ENCODE results near the gene KCNK7. TPM values are rescaled to one million over a fixed set of nuclear protein-coding genes. Genes with fewer than 3 reads are reported as not detected.
"Not testable (repeated sequence)": the region's sequence is repeated elsewhere in the genome, so short reads cannot be mapped to it uniquely, and the experiment has no call there.

Gene KCNK7
- total RNA-seq, 1 experiment from 2014 or later = not detected

DNA sequence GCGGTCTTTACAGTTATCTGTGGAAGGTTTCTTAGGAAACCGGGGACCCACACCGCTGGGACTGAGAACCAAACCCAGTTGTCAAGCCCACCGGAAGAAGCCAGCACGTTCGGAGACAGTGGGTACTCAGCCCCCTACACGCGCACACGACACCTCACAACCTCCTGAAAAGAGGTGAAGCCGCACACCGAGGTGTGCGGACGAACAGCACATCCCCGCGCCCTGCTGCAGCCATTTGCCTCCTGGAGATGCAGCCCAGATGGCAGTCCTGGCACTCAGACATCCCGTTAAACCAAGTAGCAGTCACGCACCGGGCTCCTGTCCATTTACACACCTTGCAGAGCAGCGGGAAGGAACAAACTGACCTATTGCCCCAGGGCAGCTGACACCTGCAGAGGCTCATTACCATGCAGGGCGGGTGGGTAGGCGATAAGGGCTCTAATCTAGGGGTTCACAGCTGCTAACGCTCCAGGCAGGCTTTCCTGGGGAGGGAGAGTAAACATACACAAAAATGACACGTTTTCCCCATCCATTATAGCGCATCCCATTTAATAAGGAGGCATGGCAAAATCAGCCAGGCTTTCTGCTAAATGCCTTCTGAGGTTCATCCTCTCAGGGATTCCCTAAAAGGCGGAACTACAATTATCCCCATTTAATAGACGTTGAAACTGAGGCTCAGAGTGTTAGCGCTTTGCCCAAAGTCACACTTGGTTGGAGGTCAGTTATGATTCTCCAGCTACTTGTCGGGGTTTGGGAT, 20.6 kb downstream of the KCNK7 start:
- DNase-seq (ENCODE audit: low read depth) = no peak

DNA sequence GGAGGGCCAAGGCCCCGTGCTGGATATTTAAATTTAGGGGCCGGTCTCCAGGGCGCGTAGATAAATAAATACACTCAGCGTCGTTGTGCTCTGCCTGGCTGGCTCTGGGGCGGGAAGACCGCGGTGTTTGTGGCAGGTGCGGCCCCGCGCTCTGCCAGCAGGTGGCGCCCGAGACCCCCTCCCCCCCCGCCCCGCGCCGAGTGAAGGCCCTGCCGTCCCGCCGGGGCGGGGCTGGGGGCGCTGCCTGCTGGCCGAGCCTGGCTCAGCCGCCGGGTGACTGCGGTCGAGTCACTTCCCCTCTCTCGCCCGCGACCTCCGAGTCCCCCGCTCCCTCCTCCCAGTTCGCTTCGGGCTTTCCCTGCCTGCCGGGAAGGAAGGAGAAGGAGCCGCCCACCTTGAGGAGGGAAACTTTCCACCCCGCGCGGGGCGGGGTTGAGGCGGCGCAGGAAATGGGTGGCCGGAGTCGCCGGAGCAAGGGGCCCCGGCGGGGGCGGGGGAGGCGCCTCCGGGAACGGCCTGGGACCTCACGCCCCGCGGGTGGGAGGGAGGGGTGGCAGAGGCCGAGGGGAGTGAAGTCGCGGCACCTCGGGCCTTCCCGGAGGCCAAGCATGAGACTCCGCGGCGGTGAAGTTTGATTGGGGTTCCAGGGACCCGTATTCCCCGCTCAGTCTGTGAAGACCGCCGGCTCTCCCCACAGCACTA, 21.3 kb downstream of the KCNK7 start:
- peak; percentile 96 for DNase-seq (ENCODE audit: low read depth)

DNA sequence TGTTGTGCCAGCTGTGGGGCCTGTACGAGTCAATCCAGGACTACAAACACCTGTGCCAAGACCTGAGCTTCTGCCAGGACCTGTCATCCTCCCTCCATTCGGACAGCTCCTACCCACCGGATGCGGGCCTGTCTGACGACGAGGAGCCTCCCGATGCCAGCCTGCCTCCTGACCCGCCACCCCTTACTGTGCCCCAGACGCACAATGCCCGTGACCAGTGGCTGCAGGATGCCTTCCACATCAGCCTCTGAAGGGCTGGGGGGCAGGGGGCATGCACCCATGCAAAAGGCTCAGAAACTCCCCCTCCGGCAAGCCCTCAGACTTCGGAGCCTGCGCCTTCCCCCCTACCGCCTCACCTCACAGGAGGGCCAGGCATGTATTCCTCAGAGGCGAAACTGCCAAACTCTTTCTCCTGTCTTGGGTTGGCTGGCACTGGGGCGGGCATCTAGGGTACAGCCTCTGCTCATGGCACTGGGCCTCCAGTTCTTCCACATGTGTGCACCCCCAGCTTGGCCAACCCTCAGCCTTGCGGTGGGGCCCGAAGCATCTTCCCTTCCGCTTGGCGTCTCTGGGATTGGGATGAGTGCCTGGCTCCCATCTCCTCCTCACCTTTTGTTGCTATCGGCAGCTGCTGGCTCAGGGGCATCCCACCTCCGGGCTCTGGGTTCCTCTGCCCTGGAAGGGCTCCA, 22.1 kb downstream of the KCNK7 start:
- DNase-seq (ENCODE audit: low read depth) = no peak

DNA sequence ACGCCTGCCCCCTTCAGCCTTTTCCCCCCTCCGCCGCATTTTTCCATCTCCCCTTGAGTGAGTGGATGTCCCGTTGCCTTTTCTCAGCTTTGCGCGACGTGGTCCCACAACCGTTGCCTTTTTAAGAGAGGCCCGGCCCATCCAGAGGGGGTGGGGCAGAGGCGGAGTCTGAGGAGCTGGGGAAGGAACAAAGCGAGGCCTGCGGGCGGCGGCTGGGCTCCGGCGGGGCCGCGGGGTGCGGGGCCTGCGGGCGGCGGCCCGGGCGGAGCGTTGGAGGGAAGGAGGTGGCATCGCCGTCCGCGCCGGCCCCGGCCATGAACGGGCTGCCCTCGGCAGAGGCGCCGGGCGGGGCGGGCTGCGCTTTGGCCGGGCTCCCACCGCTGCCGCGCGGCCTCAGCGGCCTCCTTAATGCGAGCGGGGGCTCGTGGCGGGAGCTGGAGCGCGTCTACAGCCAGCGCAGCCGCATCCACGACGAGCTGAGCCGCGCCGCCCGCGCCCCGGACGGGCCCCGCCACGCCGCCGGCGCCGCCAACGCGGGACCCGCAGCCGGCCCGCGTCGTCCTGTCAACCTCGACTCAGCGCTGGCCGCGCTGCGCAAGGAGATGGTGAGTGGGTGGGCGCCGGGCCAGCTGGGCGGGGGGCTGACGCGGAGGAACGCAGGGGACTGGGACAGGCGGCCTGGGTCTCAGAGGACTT, 23.1 kb downstream of the KCNK7 start, which contains the start of gene FAM89B:
Gene FAM89B, plus strand, starts transcription at position 183 of the 696 bp plus-strand sequence. Its CDS starts 132 bp downstream, at position 315.
- DNase-seq (ENCODE audit: low read depth) = peak; percentile 66

DNA sequence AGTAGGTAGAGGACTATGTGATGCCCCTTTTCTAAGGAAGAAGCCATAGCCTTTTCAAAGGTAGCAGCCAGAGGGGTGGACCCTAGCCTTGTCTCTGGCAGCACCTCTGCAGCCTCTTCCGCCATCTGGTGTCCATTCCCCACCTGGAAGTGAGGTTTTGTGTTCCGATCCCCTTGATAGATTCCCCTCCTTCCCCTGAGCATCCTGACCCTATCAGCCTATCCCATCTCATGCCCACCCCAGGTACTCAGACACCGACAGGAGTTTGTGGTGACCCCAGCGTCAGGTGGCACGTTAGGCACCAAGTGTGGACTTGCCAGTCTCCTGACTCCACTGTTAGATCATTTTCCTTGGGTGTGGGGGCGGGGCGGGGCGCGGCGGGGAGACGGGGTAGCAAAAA, 23.7 kb downstream of the KCNK7 start:
- peak; percentile 59 for DNase-seq (ENCODE audit: low read depth)

DNA sequence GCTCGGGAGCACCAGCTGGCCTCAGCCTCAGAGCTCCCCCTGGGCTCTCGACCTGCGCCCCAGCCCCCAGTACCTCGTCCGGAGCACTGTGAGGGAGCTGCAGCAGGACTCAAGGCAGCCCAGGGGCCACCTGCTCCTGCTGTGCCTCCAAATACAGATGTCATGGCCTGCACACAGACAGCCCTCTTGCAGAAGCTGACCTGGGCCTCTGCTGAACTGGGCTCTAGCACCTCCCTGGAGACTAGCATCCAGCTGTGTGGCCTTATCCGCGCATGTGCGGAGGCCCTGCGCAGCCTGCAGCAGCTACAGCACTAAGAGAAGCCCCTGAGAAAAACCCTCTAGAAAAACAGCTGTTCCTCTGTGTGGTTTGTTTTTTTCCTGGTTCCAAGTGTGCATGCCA, 24.2 kb downstream of the KCNK7 start:
- no peak for DNase-seq (ENCODE audit: low read depth)

DNA sequence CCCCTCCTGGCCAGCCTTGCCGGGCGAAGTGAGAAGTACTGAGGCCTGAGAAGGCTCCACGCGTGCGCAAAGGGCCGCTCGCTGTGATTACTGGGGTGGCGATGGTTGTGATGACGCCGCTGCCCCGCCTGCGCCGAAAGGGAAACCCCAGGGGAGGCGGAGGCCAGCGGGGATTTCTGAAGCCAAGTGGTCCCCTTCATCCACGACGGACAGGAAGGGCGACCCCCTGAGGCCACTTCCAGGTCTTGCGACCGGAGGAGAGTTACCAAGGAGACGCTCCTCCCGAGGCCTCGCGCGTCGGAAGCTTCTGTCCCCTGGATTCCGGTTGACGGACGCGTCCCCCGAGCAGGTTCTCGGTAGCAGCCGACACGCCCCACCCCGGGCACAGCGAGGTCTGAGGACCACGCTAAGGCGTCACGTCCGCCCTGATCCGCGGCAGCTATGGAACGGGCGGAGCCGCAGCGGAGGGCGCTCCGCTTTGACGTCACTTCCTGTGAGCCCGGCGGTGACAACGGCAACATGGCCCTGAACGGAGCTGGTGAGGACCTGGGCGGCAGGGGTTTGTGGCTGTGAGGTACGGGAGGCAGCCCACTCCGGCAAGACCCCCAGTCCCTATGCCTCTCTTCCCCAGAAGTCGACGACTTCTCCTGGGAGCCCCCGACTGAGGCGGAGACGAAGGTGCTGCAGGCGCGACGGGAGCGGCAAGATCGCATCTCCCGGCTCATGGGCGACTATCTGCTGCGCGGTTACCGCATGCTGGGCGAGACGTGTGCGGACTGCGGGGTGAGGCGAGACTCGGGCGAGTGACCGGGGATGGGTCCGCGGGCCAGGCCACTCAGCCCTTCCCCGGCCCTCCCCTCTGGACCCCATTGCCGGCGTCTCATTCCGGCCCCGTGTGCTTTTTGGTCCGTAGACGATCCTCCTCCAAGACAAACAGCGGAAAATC, 25.4 kb downstream of the KCNK7 start, which contains the start of gene ZNRD2:
Gene ZNRD2, plus strand, starts transcription at position 505 of the 946 bp plus-strand sequence. Its CDS starts 15 bp downstream, at position 520.
- DNase-seq (ENCODE audit: low read depth) = peak; percentile 99

DNA sequence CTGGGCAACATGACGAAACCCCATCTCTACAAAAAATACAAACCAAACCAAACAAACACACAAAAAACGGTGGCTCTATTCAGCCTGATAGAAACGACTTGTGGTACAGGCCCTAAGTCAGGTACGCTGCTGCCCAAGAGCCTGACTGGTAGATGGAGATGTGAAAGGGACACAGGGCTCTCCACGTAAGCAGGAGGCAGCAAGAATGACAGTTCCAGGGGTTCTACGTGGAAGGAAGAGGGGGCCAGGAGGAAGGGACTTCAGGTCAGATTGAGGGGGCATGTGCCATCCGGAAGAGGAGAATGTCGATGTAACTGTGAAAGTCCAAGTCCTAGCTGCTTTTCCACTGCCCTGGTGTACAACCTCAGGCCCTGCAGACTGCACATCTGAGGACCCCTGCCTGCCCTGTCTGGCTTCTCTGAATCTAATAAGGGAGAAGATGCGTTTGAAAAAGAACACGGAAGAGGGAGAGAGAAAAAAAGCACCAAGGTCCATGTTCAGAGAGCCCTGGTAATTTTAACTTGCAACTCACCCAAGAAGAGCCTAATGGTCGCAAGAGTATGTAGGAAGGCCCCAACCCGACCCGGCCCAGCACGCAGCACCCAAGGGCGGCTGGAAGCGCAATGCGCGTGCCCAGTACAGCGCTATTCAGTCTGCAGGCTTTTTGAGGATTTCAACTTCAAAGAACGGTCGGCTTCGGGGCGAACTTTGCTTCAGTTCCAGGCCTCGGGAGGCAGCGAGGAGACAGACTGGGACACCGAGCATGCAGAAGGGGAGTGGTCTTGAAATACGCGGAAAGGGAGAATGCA, 26.2 kb downstream of the KCNK7 start:
- DNase-seq (ENCODE audit: low read depth) = no peak

DNA sequence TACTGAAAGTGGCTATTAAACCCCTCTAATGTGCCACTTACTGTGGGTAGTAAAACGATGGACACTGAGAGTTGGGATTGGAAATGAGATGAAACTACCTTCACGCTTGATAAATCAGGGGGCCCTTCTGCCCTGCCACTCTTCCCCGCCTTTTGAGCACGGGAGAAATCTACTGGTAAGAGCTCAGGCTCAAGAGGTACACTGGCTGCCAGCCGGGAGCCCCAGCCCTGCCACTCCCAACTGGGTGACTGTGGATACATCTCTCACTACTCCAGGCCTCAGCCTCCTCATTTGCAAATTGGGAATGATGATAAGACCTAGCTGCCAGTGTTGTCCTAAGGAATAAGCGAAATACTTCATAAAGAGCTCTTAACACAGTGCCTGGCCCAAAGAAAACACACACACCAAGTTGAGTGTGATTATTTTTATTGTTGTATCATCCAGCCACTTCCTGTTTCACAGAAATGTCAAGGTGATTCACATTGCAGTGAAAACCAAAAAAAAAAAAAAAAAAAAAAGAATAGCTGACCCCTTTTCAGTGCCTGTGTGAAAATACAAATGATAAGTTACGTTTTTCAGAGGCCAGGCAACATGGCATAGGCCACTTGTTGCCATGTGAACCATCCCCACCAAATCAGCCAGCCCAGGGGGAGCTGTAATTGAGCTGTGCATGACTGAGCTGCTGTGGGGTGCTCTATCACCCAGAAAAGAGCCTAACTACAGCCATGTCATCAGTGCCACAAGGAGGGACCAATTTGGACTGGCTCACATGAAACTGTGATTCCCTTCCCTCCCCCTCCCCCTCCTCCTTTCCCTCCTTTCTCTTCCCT, 29.8 kb downstream of the KCNK7 start:
- peak; percentile 72 for DNase-seq (ENCODE audit: low read depth)

DNA sequence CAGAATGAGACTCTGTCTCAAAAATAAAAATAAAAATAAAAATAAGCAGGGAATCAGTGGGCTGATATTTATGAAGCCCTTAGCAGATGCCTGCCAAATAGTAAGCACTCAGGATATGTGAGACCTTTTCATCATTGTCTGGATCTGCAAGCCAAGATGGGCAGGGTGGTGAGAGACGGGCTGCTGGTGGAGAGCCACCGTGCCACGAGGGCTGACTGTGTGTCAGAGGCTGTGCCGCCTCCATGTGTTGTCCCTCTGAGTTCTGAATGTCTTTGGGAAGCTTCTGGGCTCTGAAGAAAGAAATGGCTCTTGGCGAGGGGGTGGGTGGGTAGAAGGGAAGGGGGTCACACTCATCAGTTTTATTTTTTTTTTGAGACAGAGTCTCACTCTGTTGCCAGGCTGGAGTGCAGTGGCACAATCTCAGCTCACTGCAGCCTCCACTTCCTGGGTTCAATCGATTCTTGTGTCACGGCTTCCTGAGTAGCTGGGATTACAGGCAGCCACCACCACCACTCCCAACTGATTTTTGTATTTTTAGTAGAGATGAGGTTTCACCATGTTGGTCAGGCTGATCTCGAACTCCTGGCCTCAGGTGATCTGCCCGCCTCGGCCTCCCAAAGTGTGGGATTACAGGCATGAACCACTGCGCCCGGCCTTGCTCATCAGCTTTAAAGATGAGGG, 30.6 kb downstream of the KCNK7 start:
- DNase-seq (ENCODE audit: low read depth) = not testable (repeated sequence)

DNA sequence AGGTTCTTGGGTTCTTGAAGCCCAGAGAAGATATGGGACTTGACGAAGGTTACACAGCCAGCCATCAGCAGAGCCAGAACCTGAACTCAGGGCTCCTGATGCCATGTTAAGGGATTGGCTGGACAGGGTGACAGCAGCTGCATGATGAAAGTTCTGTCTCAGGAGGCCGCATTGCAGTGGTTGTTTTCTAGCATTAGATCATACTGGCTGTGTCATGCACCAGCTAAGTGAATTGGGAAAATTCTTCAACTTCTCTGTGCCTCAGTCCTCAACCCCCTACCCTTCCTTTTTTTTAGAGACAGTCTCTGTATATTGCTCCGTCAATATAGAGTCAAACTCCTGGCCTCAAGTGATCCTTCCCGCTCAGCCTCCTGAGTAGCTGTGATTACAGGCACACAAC, 32.0 kb downstream of the KCNK7 start:
- DNase-seq (ENCODE audit: low read depth) = no peak

DNA sequence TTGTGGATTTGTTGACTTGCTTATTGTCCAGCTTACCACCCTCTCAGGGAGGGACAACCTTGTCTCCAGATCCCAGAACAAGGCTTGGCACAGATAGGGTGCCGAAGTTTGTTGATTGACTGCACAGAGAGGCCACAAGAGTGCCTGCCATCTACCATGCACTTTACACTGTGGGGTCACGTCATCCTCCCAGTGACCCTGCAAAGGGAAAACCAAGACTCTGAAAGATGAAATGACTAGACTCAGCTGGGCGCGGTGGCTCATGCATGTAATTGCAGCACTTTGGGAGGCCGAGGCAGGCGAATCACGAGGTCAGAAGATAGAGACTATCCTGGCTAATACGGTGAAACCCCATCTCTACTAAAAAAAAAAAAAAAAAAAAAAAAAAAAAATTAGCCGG, 32.8 kb downstream of the KCNK7 start:
- DNase-seq (ENCODE audit: low read depth) = no peak

DNA sequence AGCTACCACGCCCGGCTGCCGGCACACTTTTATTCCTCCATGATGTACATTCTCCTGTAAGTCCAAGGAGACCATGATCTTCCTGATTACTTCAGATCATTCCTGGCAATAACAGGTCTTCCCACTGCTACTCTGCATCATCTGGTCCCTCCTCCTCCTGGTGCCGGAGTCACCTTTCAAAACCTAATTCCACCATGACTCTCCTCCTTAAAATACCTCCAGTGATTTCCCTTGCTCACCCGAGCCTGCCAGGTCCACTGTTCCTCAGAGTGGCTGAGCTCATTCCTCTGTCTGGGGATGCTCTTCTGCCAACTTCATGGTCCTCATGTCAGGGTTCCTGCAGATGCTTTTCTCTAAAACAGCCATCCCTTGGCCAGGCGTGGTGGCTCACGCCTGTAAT, 33.6 kb downstream of the KCNK7 start:
- no peak for DNase-seq (ENCODE audit: low read depth)

DNA sequence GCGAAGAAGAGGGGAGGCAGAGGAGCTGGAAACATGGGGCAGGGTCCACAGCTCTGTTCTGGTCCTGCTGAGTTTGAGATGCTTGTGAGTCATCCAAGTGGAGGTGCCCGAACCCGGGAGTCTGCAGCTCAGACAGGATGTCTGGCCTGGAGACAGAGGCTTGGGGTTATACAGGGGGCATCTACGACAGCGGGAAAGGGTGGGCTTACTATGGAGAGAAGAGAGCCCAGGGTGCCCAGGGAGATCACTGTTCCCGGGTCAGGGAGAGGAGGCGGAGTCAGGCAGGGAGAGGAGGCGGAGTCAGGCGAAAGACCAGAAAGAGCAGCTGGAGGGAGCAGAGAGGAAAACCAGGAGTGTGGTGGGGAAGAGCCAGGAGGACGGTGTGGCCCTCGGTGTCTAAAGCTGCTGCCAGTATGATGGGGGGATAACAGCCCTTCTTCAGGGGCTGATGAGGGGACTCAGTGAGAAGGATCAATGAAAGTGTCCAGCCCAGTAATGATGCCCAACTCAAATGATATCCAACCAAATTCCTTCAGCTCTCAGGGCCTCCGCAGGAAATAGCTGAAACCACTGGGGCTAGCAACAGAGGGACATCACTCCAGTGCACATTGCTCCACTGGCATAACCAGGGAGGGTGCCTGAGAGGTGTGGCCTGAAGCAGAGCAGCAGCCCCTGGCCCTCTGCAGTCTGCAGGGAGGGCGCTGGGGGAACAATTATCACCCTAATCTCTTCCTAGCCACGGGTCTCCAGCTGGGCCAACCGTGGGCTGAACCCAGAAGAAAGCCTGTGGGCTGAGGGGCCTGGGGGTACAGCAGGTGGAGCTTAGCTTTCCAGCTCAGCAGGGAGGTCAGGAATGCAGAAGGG, 34.8 kb downstream of the KCNK7 start:
- peak; percentile 92 for DNase-seq (ENCODE audit: low read depth)

DNA sequence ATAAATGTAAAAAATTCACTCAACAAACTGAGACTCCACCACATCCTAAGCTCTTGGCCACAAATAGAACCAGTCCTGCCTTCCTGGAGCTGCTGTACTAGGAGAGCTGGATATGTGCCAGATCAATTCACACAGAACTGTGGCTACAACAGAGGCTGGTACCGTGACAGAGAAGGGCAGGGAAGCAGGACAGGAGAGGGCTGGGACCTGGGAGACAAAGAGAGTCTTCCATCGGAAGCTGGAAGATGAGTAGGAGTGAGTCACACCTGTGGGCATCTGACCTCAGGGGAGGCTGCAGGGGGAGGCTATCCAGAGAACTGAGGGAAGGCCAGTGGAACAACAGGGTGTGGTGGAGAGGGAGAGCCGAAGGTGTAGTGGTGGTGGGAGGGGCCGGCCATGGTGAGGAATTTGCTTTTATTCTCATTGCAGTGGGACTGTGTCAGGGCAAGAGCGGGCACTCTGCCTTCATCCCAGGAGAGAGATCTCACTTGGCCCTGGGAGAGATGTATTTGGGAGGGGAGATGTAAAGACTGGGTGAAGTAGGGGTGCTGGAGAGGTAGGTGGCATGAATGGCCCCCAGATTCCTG, 35.6 kb downstream of the KCNK7 start:
- peak; percentile 95 for DNase-seq (ENCODE audit: low read depth)

DNA sequence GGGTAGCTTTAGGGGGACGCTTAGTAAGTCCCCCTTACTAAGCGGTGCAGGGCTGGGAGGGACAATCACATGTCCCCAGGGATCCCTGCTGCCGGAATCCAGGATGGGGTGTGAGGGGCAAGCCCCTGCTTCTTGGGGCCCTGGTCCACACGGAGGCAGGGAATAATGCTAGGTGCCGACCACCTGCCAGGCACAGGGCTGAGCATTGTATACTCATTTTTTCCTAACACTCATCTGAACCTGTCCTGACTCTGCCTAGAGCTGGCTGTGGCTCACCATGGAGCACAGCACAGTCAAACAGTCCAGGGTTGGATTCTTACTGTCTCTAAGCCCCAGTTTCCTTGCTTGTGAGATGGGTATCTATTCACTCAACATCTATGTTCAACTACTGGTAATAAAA, 36.1 kb downstream of the KCNK7 start:
- no peak for DNase-seq (ENCODE audit: low read depth)

Measured in HT1080 (cell line).